ENCODE data around the gene MACROD1. TPM values are rescaled to one million over a fixed set of nuclear protein-coding genes. Genes with fewer than 3 reads are reported as not detected.
A peak's percentile ranks its signal among the peaks of the same experiment; 100 is the strongest.

Gene MACROD1
- total RNA-seq, 2 donors from 2014 or later, result 24.7 to 65.4 TPM

- intact Hi-C loops (cut with DNase I), result no loop called here
- peak overlapping the region in 3 of 4 donors; percentile 72 to 80 (median 73) for H3K27ac ChIP-seq
These were observed 81.6 kb downstream of the MACROD1 start for GRCh38 chr11:64084146-64084950.

DNA sequence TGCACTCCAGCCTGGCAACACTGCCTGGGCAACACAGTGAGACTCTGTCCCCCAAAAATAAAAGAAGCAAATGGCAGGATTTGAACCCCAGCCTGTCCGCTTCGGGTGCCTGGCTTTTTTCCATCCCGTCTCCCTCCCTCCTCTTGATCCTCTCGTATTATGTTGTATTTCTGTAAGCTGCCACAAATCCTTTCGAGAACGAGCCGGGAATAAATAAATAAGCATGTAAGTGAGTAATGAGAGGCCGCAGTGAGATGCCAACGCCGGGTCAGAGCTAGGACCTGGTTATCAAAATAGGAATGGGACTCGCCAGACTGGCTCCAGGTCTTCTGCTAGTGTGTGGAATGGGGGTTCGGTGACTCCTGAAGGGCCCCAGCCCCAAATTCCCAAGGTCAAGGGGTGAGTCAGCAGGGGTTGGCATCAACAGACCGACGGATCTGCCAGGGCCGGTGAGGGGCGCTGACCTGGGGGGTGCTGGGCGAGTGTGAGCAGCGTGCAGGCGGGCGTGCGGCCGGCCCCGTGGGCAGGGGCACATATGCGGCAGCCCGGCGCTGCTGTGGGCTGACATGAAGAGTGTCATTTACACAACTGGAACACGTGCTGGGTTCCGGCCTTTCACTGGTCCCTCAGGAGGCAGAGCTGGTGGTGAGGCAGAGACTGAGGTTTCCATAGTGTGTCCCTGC is 82.4 kb downstream of the MACROD1 start:
- WGBS, 2 donors, result 68 to 81% methylated on average over 14 to 28 of the region's 28 CpGs
- intact Hi-C loops (cut with DNase I), result no loop called here
- DNase-seq (peak in 1 of 4 donors; percentile 34), ATAC-seq (no peak)
- Histone ChIP-seq H3K4me3 (no peak overlapping the region), H3K9me3 (no peaks in the 10 kb centered on the region), H3K27me3 (no peaks in the 10 kb centered on the region), H3K27ac (peak overlapping the region in 1 of 4 donors; percentile 80), H3K36me3 (replicated peaks in 1 of 2; ENCODE audit: insufficient read depth in 1 of 2, low read depth in 2 of 2) (no peaks in the 10 kb centered on the region), H3K4me1 (peaks cover 58% of the 10 kb centered on the region)
- TF ChIP-seq POLR2A (IDR thresholded peaks at IDR 0.05), result no peak
- TF ChIP-seq, protein P1, sequence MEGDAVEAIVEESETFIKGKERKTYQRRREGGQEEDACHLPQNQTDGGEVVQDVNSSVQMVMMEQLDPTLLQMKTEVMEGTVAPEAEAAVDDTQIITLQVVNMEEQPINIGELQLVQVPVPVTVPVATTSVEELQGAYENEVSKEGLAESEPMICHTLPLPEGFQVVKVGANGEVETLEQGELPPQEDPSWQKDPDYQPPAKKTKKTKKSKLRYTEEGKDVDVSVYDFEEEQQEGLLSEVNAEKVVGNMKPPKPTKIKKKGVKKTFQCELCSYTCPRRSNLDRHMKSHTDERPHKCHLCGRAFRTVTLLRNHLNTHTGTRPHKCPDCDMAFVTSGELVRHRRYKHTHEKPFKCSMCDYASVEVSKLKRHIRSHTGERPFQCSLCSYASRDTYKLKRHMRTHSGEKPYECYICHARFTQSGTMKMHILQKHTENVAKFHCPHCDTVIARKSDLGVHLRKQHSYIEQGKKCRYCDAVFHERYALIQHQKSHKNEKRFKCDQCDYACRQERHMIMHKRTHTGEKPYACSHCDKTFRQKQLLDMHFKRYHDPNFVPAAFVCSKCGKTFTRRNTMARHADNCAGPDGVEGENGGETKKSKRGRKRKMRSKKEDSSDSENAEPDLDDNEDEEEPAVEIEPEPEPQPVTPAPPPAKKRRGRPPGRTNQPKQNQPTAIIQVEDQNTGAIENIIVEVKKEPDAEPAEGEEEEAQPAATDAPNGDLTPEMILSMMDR (IDR thresholded peaks at IDR 0.05), result no peak

More at GRCh38 chr11:64084146-64084950, 81.6 kb downstream of the MACROD1 start:
- Histone ChIP-seq H3K27me3 (no peaks in the 10 kb centered on the region), H3K36me3 (replicated peaks in 1 of 2; ENCODE audit: insufficient read depth in 1 of 2, low read depth in 2 of 2) (no peaks in the 10 kb centered on the region), H3K9me3 (no peaks in the 10 kb centered on the region), H3K4me1 (peaks cover 58% of the 10 kb centered on the region), H3K4me3 (no peak overlapping the region)
- peak in 2 of 4 donors; percentile 30 to 31 for DNase-seq
- no peak for ATAC-seq
- TF ChIP-seq, protein P1 (IDR thresholded peaks at IDR 0.05), result no peak
- 79% methylated on average over 25 of the region's 26 CpGs; no CpG with 5 or more reads in 1 of the 2 donors for WGBS, 2 donors

DNA sequence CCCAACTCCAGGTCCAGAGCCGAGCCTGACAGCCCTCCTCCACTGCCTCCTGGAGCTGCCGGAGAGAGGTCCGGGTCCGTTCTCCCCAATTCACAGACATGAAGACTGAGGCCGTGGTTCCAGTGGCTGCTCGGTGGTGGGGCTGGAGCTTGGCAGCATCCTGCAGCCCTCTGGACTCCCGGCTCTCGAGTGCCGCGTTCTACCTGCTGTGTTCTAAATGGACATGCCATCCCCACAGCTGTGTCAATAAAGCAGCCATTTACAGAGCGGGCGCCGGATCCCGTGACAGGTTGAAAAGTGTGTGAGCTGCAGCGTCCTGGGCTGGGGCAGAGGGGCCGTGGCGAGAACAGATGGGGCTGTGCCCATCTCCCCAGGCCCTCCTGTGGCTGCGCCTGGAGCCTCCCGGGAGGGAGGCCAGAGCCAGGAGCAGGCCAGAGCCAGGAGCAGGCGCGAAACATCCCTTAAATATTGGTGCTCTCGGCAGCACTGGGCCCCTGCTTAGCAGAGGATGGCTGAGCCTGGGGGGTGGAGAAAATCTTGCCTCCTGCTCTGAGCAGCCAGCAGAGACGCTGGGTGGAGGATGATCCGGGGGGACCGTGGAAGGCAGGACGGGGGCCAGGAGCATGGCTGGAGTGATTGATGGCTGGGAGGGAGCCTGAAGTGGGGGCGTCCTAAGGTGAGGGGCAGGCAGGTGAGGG is 84.0 kb downstream of the MACROD1 start:
- Histone ChIP-seq H3K36me3 (replicated peaks in 1 of 2; ENCODE audit: insufficient read depth in 1 of 2, low read depth in 2 of 2) (no peaks in the 10 kb centered on the region), H3K27me3 (no peaks in the 10 kb centered on the region), H3K4me1 (peaks cover 53% of the 10 kb centered on the region), H3K9me3 (no peaks in the 10 kb centered on the region), H3K27ac (peak overlapping the region in 2 of 4 donors; percentile 25 to 42), H3K4me3 (no peak overlapping the region)
- TF ChIP-seq POLR2A (IDR thresholded peaks at IDR 0.05), result no peak
- TF ChIP-seq, protein P1 (IDR thresholded peaks at IDR 0.05), result no peak
- WGBS, 2 donors, result 51 to 61% methylated on average over 16 to 27 of the region's 27 CpGs
- intact Hi-C loops (cut with DNase I), result no loop called here
- DNase-seq, result peak; percentile 66 to 90 (median 84)
- peak; percentile 57 for ATAC-seq

DNA sequence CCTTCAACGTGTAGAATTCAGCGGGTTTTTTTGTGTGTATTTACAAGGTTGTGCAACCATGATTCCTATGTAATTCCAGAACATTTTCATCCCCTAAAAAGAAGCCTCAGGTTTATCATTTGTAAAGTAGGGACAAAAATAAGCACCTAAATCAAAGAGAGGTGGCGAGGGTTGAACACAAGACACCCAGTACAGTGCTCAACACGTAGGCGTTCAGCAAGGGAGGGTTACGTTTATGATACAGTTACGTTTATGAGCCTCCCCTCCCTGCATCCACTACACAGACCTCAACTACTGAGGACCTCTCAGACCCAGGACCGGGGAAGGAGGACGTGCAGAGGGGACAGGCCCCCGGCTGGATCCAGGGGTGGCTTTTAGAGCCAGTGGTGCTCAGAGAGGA is 85.5 kb downstream of the MACROD1 start:
- 91 to 96% methylated on average over 7 to 10 of the region's 10 CpGs for WGBS, 2 donors
- no peaks in the 10 kb centered on the region for H3K36me3 ChIP-seq (replicated peaks in 1 of 2; ENCODE audit: insufficient read depth in 1 of 2, low read depth in 2 of 2)
- DNase-seq (no peak), ATAC-seq (no peak)
- intact Hi-C loops (cut with DNase I), result no loop called here
- H3K27me3 ChIP-seq, result no peaks in the 10 kb centered on the region
- no peak overlapping the region for H3K4me3 ChIP-seq
- H3K4me1 ChIP-seq, result peaks cover 40% of the 10 kb centered on the region
- no peaks in the 10 kb centered on the region for H3K9me3 ChIP-seq
- H3K27ac ChIP-seq, result no peak overlapping the region
- TF ChIP-seq, protein P1 (IDR thresholded peaks at IDR 0.05), result no peak
- TF ChIP-seq POLR2A (IDR thresholded peaks at IDR 0.05), result no peak
